Transverse colon (tissue), 4 donors: ENCODE measurements around the gene RPS6KA2. TPM values are rescaled to one million over a fixed set of nuclear protein-coding genes. Genes with fewer than 3 reads are reported as not detected.

ENCODE experiments used
- DNase-seq: peaks from one replicate; pipeline ENCODE4 v3.0.0-alpha.2; 2019
- H3K27ac ChIP-seq, 4 donors: fragments of 200-600 bp; sonication (generic); 2 replicates each; pipeline ENCODE4 v1.5.1; 2016 to 2018; ENCODE audit warnings: inconsistent platforms in 4 of 4
- H3K27me3 ChIP-seq: fragments of 200-600 bp; sonication (generic); 2 replicates; pipeline ENCODE4 v1.5.1; 2017; ENCODE audit warnings: inconsistent platforms
- H3K36me3 ChIP-seq, 4 donors: fragments of 200-600 bp; sonication (generic); 2 replicates each; pipeline ENCODE4 v1.5.1; 2017 to 2019; ENCODE audit warnings: inconsistent platforms in 4 of 4
- H3K4me1 ChIP-seq, 4 donors: fragments of 200-600 bp; sonication (generic); 2 replicates each; pipeline ENCODE4 v1.5.1; 2017 to 2020; ENCODE audit warnings: inconsistent platforms in 4 of 4
- H3K4me3 ChIP-seq, 4 donors: fragments of 200-600 bp; sonication (generic); 1 replicate in 1 of 4; 2 replicates in 3 of 4; pipeline versions ENCODE4 v1.5.1 to v1.6.1; 2017 to 2019; ENCODE audit warnings: inconsistent platforms in 4 of 4
- H3K9me3 ChIP-seq, 2 donors: fragments of 200-600 bp; sonication (generic); 2 replicates each; pipeline ENCODE4 v1.5.1; 2017 to 2019; ENCODE audit warnings: inconsistent platforms in 2 of 2
- EP300 ChIP-seq: sonication (generic); formaldehyde crosslinking; IDR thresholded peaks from one replicate; pipeline ENCODE4 v1.6.1; 2017; ENCODE audit warnings: antibody characterized with exemption, low read depth
- POLR2A ChIP-seq: fragments of 450-650 bp; IDR thresholded peaks from one replicate; pipeline ENCODE4 v1.6.1; 2016; ENCODE audit warnings: antibody characterized with exemption, mild to moderate bottlenecking, moderate library complexity
- POLR2AphosphoS5 ChIP-seq, 3 donors: sonication (generic); formaldehyde crosslinking; IDR thresholded peaks; one replicate each; pipeline ENCODE4 v1.6.1; 2016; ENCODE audit warnings: antibody characterized with exemption in 3 of 3
- WGBS, 2 donors: methylation state at CpG; one replicate each; pipeline ENCODE4 v1.1.5; 2018; ENCODE audit warnings: low coverage in 1 of 2; 5-methylcytosine and 5-hydroxymethylcytosine counted together
- in situ Hi-C, 4 donors: fragments of 200-750 bp; cut with MboI; loops; one replicate each; pipeline versions ENCODE4 v1.15.0 to v1.15.1; 2017; ENCODE audit warnings: low sequenced_read_pairs in 3 of 4, low pct_ligation_motif_present in 1 of 4, low pct_unique_long_range_greater_than_20kb in 1 of 4
- intact Hi-C: fragments of 100-400 bp; cut with DNase I; formaldehyde crosslinking; loops from one replicate; pipeline ENCODE4 v1.15.1; 2023; ENCODE audit warnings: low total_unique reads
- total RNA-seq, 4 donors: library from RNA; depleted of rRNA; stranded (reverse); fragments of >200 nt; gene quantifications; one replicate each; pipeline ENCODE4 v1.1.0, GENCODE V29; 2016
- TF ChIP-seq, protein P1 (sequence below), 5 experiments: fragments of 200-600 bp in 3 of 5; fragments of 450-650 bp in 2 of 5; sonication (generic) in 3 of 5; IDR thresholded peaks; 1 replicate in 2 of 5; 2 replicates in 3 of 5; pipeline ENCODE4 v1.5.1; 2016 to 2017; ENCODE audit warnings: antibody characterized with exemption in 5 of 5, inconsistent platforms in 3 of 5, mild to moderate bottlenecking in 2 of 5, moderate library complexity in 1 of 5

The RPS6KA2 gene
- total RNA-seq, 4 donors from 2014 or later = 9.6 to 41.1 (median 15.4) TPM

DNA sequence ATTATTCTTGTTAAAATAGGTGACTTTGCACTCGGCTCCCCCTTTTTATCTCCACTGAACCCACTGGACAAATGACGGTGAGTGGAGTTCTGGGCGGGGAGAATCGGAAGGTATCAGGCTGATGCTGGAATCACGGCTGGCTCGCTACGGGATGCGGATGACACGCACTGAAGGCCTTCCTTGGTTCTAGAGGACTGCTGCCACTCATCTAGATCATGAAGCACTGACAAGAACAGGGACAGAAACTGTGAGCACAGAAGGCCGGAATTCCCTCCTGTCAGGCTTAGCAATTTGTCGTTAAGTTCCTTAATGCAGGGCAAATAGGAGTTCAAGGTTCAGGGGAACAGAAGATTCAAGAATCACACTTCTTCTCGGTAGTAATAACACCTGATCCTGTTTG lies 154.4 kb downstream of the RPS6KA2 start:
- no peak for DNase-seq
- Histone ChIP-seq H3K36me3 (no peaks in the 10 kb centered on the region), H3K4me3 (no peak overlapping the region), H3K9me3 (no peaks in the 10 kb centered on the region), H3K27me3 (no peaks in the 10 kb centered on the region), H3K4me1 (no peaks in the 10 kb centered on the region), H3K27ac (no peak overlapping the region)
- TF ChIP-seq EP300 (no peak), POLR2AphosphoS5 (IDR thresholded peaks at IDR 0.05) (no peak), POLR2A (no peak)
- TF ChIP-seq, protein P1, sequence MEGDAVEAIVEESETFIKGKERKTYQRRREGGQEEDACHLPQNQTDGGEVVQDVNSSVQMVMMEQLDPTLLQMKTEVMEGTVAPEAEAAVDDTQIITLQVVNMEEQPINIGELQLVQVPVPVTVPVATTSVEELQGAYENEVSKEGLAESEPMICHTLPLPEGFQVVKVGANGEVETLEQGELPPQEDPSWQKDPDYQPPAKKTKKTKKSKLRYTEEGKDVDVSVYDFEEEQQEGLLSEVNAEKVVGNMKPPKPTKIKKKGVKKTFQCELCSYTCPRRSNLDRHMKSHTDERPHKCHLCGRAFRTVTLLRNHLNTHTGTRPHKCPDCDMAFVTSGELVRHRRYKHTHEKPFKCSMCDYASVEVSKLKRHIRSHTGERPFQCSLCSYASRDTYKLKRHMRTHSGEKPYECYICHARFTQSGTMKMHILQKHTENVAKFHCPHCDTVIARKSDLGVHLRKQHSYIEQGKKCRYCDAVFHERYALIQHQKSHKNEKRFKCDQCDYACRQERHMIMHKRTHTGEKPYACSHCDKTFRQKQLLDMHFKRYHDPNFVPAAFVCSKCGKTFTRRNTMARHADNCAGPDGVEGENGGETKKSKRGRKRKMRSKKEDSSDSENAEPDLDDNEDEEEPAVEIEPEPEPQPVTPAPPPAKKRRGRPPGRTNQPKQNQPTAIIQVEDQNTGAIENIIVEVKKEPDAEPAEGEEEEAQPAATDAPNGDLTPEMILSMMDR (IDR thresholded peaks at IDR 0.05) = no peak
- intact Hi-C loops = no loop called here
- WGBS, 2 donors = 84 to 93% methylated on average over 2 to 12 of the region's 12 CpGs
- in situ Hi-C loops = no loop called here

DNA sequence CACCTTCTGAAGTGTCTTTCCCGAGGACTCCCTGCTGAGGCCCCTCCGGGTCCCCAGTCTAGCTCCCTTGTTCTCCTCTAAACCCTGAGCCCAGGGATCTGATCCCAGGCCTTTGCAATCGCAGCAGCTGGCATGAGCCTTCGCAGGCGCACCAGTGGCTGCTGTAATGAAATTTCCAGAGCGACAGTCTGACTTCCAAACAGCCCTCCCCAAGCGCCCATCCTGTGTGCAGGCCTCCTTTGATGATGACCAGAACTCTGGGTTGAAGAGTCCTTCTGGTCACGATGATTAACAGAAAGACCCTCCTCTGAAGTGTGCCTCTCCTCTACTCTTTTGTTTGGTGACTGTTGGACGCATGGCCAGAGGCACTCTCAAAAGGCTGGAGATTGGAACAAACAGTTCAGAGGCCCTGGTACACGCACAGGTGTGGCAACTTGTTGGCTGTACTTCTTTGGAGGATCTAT lies 155.2 kb downstream of the RPS6KA2 start:
- in situ Hi-C loops (no loop called here), intact Hi-C loops (no loop called here)
- DNase-seq = no peak
- H3K27ac ChIP-seq = no peak overlapping the region
- H3K27me3 ChIP-seq = no peaks in the 10 kb centered on the region
- 57 to 78% methylated on average over 4 to 10 of the region's 10 CpGs for WGBS, 2 donors
- no peaks in the 10 kb centered on the region for H3K9me3 ChIP-seq
- no peaks in the 10 kb centered on the region for H3K4me1 ChIP-seq
- H3K36me3 ChIP-seq = no peaks in the 10 kb centered on the region
- H3K4me3 ChIP-seq = no peak overlapping the region
- no peak for TF ChIP-seq EP300
- TF ChIP-seq, protein P1 (IDR thresholded peaks at IDR 0.05) = no peak
- no peak for TF ChIP-seq POLR2A
- TF ChIP-seq POLR2AphosphoS5 (IDR thresholded peaks at IDR 0.05) = no peak

DNA sequence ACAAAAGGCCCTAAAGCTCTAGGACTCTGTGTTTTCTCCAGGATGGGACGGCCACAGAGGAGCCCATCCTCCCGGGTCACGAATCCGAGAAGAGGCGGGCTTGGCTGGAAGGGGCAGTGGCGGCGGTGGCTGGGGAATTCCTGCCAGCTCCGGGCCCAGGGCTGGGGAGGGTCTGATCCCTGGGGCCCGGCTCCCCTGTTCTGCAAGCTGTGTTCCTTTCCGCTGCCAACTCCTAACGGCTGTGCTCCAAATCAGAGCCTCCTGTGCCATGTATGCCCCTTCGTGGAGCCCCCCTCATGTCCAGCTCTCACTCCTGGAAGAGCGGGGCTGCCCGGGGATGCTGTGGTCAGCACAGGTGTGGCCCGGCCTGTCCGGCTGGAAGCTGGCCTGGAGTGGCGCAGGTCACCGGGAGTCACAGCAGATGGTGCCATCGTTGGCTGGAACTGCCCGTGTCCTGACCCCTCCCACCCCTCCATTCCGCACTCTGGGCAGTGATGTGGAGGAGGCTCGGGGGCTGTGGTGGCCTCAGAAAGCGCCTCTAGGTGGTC lies 156.1 kb downstream of the RPS6KA2 start:
- Histone ChIP-seq H3K36me3 (no peaks in the 10 kb centered on the region), H3K4me1 (no peaks in the 10 kb centered on the region), H3K4me3 (no peak overlapping the region), H3K27ac (no peak overlapping the region), H3K9me3 (no peaks in the 10 kb centered on the region), H3K27me3 (no peaks in the 10 kb centered on the region)
- intact Hi-C loops = no loop called here
- TF ChIP-seq POLR2A (no peak), EP300 (no peak), POLR2AphosphoS5 (IDR thresholded peaks at IDR 0.05) (no peak)
- TF ChIP-seq, protein P1 (IDR thresholded peaks at IDR 0.05) = no peak
- in situ Hi-C loops = no loop called here
- no peak for DNase-seq
- WGBS, 2 donors = 88% methylated on average over 22 of the region's 23 CpGs; no CpG with 5 or more reads in 1 of the 2 donors

DNA sequence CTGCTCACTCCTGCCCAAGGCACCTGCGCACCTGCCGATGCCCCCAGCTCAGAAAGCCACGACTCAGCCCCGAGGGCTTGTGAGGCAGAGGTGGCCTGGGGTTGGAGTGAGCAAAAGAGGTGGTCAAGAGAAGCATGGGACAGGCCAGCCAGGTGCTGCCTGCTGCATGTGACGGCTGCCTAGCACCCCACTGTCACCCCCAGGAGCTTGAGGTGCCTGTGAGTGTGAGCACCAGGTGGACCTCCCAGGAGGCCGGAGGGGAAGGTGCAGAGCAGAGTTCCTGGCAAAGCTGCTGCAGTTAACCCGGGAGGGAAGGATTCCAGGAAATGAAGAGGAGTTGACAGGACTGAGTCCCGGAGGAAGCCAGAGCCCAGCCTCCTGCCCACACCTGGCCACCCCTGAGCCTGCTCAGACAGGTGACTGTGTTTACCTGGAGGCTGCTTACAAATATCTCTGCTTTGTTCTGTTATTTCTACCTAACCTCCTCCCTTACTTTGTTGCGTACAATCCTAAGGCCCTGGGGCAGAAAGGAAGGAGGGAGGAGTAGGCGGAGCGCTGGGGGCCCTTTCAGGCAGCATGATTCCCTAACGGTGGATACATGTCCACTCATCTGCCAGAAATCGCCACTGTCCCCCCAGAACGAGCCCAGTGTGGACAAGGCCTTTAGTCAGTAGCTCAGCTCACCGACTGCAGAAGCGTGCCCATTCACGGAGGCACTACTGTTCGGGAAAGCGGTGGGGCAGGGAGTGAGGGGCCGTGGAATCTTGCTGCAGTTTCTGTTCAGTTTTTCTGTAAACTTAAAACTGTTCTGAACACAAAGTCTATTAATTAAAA lies 156.8 kb downstream of the RPS6KA2 start:
- in situ Hi-C loops = no loop called here
- intact Hi-C loops = no loop called here
- Histone ChIP-seq H3K4me1 (no peaks in the 10 kb centered on the region), H3K9me3 (no peaks in the 10 kb centered on the region), H3K4me3 (no peak overlapping the region), H3K27ac (no peak overlapping the region), H3K36me3 (no peaks in the 10 kb centered on the region), H3K27me3 (no peaks in the 10 kb centered on the region)
- DNase-seq = no peak
- TF ChIP-seq, protein P1 (IDR thresholded peaks at IDR 0.05) = no peak
- TF ChIP-seq EP300 = no peak
- TF ChIP-seq POLR2AphosphoS5 (IDR thresholded peaks at IDR 0.05) = no peak
- no peak for TF ChIP-seq POLR2A
- WGBS, 2 donors = 81% methylated on average over 20 of the region's 20 CpGs; no CpG with 5 or more reads in 1 of the 2 donors
